LNCaP clone FGC (cell line): ENCODE measurements around the gene LEF1.

Experiments used
- DNase-seq: peaks from one replicate; pipeline ENCODE4 v3.0.0-alpha.2; 2011; ENCODE audit warnings: low read depth
- H3K4me3 ChIP-seq: 2 replicates; pipeline ENCODE4 v1.5.1; 2011; ENCODE audit warnings: mild to moderate bottlenecking, low read depth, low read length, control low read depth
- CTCF ChIP-seq: IDR thresholded peaks from 2 replicates; pipeline ENCODE4 v1.5.1; 2012; ENCODE audit warnings: mild to moderate bottlenecking; ENCODE audit not compliant: control insufficient read depth, insufficient read depth; ENCODE audit errors: extremely low read depth

The LEF1 gene

GRCh38 chr4:108165586-108165985 lies 3.1 kb downstream of the LEF1 start:
- H3K4me3 ChIP-seq, result no peak overlapping the region
- TF ChIP-seq CTCF, result no peak
- DNase-seq, result no peak

GRCh38 chr4:108163351-108163750 lies 5.4 kb downstream of the LEF1 start:
- no peak for TF ChIP-seq CTCF
- no peak for DNase-seq
- no peak overlapping the region for H3K4me3 ChIP-seq

- no peak for TF ChIP-seq CTCF
- DNase-seq, result no peak
- H3K4me3 ChIP-seq, result no peak overlapping the region
Measured at GRCh38 chr4:108160741-108161352, 7.9 kb downstream of the LEF1 start.

GRCh38 chr4:108159845-108160244 lies 8.9 kb downstream of the LEF1 start:
- TF ChIP-seq CTCF, result no peak
- H3K4me3 ChIP-seq, result no peak overlapping the region
- DNase-seq, result no peak

GRCh38 chr4:108157655-108158054 lies 11.1 kb downstream of the LEF1 start:
- DNase-seq, result no peak
- TF ChIP-seq CTCF, result no peak
- no peak overlapping the region for H3K4me3 ChIP-seq

GRCh38 chr4:108156391-108156790 lies 12.3 kb downstream of the LEF1 start:
- TF ChIP-seq CTCF, result no peak
- H3K4me3 ChIP-seq, result no peak overlapping the region
- DNase-seq, result no peak

- H3K4me3 ChIP-seq, result no peak overlapping the region
- no peak for TF ChIP-seq CTCF
- no peak for DNase-seq
Measured at GRCh38 chr4:108155373-108155772, 13.4 kb downstream of the LEF1 start.
